DMS79 treated with DMSO at 0.1 percent for 48 hours (cell line): ENCODE measurements around the gene ANKS1A.
A peak's percentile ranks its signal among the peaks of the same experiment; 100 is the strongest.
"Not testable (repeated sequence)": the region's sequence is repeated elsewhere in the genome, so short reads cannot be mapped to it uniquely, and the experiment has no call there.

Source experiments
- DNase-seq: peaks from one replicate; lab custom pipeline; 2025; lab: John Stamatoyannopoulos, UW

Gene ANKS1A

GRCh38 chr6:34888874-34889555 is at the start of gene ANKS1A:
Gene ANKS1A, plus strand, starts transcription at chr6:34889255. Its CDS starts 148 bp downstream, at chr6:34889403.
- peak; percentile 72 for DNase-seq

GRCh38 chr6:34839666-34840352 is 49.2 kb upstream of the ANKS1A start:
- DNase-seq = no peak

GRCh38 chr6:34849066-34849465 is 40.0 kb upstream of the ANKS1A start:
- not testable (repeated sequence) for DNase-seq

GRCh38 chr6:34851361-34851760 is 37.7 kb upstream of the ANKS1A start:
- no peak for DNase-seq

- no peak for DNase-seq
Measured at GRCh38 chr6:34852406-34853085, 36.5 kb upstream of the ANKS1A start.

GRCh38 chr6:34855463-34855862 is 33.6 kb upstream of the ANKS1A start:
- DNase-seq = no peak

GRCh38 chr6:34858681-34859080 is 30.4 kb upstream of the ANKS1A start:
- no peak for DNase-seq

GRCh38 chr6:34859951-34860350 is 29.1 kb upstream of the ANKS1A start:
- DNase-seq = no peak

- no peak for DNase-seq
Measured at GRCh38 chr6:34860776-34861175, 28.3 kb upstream of the ANKS1A start.

GRCh38 chr6:34864007-34864406 is 25.0 kb upstream of the ANKS1A start:
- no peak for DNase-seq

GRCh38 chr6:34865107-34865506 is 23.9 kb upstream of the ANKS1A start:
- DNase-seq = no peak

GRCh38 chr6:34866509-34866908 is 22.5 kb upstream of the ANKS1A start:
- no peak for DNase-seq

GRCh38 chr6:34867484-34867883 is 21.6 kb upstream of the ANKS1A start:
- no peak for DNase-seq

- no peak for DNase-seq
Measured at GRCh38 chr6:34871853-34872252, 17.2 kb upstream of the ANKS1A start.

GRCh38 chr6:34872332-34872731 is 16.7 kb upstream of the ANKS1A start:
- DNase-seq = no peak

- no peak for DNase-seq
Measured at GRCh38 chr6:34875292-34876213, 13.5 kb upstream of the ANKS1A start.

GRCh38 chr6:34876472-34876871 is 12.6 kb upstream of the ANKS1A start:
- DNase-seq = no peak

- no peak for DNase-seq
Measured at GRCh38 chr6:34877259-34877658, 11.8 kb upstream of the ANKS1A start.

- DNase-seq = no peak
Measured at GRCh38 chr6:34877869-34878485, 11.1 kb upstream of the ANKS1A start.

- not testable (repeated sequence) for DNase-seq
Measured at GRCh38 chr6:34884073-34884472, 5.0 kb upstream of the ANKS1A start.

- DNase-seq = no peak
Measured at GRCh38 chr6:34884996-34885395, 4.1 kb upstream of the ANKS1A start.

GRCh38 chr6:34885837-34886236 is 3.2 kb upstream of the ANKS1A start:
- DNase-seq = not testable (repeated sequence)
